ENCODE data around the gene PLA2G4E. TPM values are rescaled to one million over a fixed set of nuclear protein-coding genes. Genes with fewer than 3 reads are reported as not detected.

Gene PLA2G4E
- total RNA-seq, 4 donors from 2014 or later: 0.12 TPM; not detected in 3

- no peak for TF ChIP-seq CTCF (IDR thresholded peaks at IDR 0.05)
- peak; percentile 14 for ATAC-seq (ENCODE audit: low FRiP score)
These were observed 55.1 kb downstream of the PLA2G4E start for GRCh38 chr15:41965441-41966413.

GRCh38 chr15:41961595-41962202, 59.1 kb downstream of the PLA2G4E start:
- ATAC-seq (ENCODE audit: low FRiP score) (no peak), DNase-seq (ENCODE audit: low spot score) (no peak)
- no peak for TF ChIP-seq CTCF (IDR thresholded peaks at IDR 0.05)

More at GRCh38 chr15:41965441-41966413, 55.1 kb downstream of the PLA2G4E start:
- no peak for DNase-seq (ENCODE audit: low spot score)

GRCh38 chr15:41961001-41961518, 59.8 kb downstream of the PLA2G4E start:
- DNase-seq (ENCODE audit: low spot score): no peak
- ATAC-seq (ENCODE audit: low FRiP score): no peak
- no peak for TF ChIP-seq CTCF (IDR thresholded peaks at IDR 0.05)

- ATAC-seq (ENCODE audit: low FRiP score) (no peak), DNase-seq (ENCODE audit: low spot score) (no peak)
- TF ChIP-seq CTCF (IDR thresholded peaks at IDR 0.05): no peak
These were observed 62.8 kb downstream of the PLA2G4E start for GRCh38 chr15:41958002-41958420.

- TF ChIP-seq CTCF (IDR thresholded peaks at IDR 0.05): no peak
- no peak for ATAC-seq (ENCODE audit: low FRiP score)
- DNase-seq (ENCODE audit: low spot score): no peak
These were observed 63.6 kb downstream of the PLA2G4E start for GRCh38 chr15:41957021-41957897.

GRCh38 chr15:41955807-41956525, 64.9 kb downstream of the PLA2G4E start:
- no peak for DNase-seq (ENCODE audit: low spot score)

More at GRCh38 chr15:41955807-41956525, 64.9 kb downstream of the PLA2G4E start:
- TF ChIP-seq CTCF (IDR thresholded peaks at IDR 0.05): no peak
- ATAC-seq (ENCODE audit: low FRiP score): peak; percentile 52

Measured in omental fat pad (tissue), 4 donors.